ENCODE results near the gene STK32C. TPM values are rescaled to one million over a fixed set of nuclear protein-coding genes. Genes with fewer than 3 reads are reported as not detected.

STK32C gene
- total and polyA plus RNA-seq, 2 experiments from 2014 or later = 17.5 to 23.8 TPM

DNA sequence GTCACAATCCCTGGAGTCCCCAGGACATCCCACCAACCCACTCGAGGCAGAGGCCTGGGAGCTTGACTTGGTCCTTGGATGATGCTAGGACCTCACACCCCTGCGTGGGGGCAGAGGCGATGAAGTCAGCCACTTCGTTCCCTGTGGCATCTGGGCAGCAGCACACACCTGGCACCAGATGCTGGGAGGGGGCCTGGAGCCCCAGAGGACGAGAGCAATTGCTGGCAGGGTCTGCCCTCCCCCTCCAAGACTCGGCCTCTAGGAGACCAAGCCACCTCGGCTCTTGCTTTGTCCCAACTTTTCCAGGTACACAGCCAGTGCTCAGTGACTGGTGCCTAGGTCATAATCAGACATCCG, 81.9 kb downstream of the STK32C start:
- Histone ChIP-seq H3K27me3 (no peaks in the 10 kb centered on the region), H3K27ac (no peak overlapping the region), H3K4me3 (no peak overlapping the region), H3K9me3 (ENCODE audit: low read depth) (no peaks in the 10 kb centered on the region), H3K36me3 (no peaks in the 10 kb centered on the region), H3K4me1 (ENCODE audit: low read depth) (no peaks in the 10 kb centered on the region)
- TF ChIP-seq, protein P1, sequence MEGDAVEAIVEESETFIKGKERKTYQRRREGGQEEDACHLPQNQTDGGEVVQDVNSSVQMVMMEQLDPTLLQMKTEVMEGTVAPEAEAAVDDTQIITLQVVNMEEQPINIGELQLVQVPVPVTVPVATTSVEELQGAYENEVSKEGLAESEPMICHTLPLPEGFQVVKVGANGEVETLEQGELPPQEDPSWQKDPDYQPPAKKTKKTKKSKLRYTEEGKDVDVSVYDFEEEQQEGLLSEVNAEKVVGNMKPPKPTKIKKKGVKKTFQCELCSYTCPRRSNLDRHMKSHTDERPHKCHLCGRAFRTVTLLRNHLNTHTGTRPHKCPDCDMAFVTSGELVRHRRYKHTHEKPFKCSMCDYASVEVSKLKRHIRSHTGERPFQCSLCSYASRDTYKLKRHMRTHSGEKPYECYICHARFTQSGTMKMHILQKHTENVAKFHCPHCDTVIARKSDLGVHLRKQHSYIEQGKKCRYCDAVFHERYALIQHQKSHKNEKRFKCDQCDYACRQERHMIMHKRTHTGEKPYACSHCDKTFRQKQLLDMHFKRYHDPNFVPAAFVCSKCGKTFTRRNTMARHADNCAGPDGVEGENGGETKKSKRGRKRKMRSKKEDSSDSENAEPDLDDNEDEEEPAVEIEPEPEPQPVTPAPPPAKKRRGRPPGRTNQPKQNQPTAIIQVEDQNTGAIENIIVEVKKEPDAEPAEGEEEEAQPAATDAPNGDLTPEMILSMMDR (IDR thresholded peaks at IDR 0.05; ENCODE audit: low read depth, low read length) = no peak
- no peak for DNase-seq (ENCODE audit: low read depth in 1 of 2, low spot score in 1 of 2)

DNA sequence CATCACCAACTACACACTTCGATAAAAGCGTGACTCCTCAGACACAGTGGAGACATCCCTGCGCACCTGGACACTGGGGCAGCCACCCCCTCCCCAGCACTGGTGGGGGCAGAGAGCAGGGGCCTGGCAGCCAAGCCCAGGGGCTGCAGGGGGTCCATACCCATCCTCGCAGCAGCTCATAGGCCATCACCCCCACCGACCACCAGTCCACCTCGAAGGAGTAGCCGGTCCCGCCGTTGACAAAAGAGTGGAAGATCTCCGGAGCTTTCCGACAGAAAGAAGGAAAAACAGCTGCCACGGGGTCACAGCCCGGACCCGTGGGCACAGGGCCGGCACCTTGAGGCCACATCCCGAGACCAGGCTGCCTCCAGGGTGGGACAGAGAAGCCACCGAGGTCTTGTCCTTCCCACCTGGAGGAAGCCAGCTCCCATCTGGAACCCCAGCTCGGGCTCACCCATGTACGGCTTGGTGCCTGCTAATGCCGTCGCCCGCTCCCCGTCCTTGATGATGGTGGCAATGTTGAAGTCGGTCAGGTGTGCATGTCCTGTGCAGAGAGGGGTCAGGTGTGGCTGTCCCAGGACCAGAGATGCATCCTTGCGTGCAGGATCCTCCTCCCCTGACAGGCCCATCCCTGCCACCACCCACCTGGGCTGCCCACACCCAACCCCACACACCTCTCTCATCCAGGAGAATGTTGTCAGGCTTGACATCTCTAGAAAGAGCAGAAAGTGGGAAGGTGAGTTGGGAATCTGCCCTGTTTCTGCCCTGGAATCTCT, 82.5 kb downstream of the STK32C start:
- H3K36me3 ChIP-seq = no peaks in the 10 kb centered on the region
- TF ChIP-seq, protein P1 (IDR thresholded peaks at IDR 0.05; ENCODE audit: low read depth, low read length) = no peak
- H3K9me3 ChIP-seq (ENCODE audit: low read depth) = no peaks in the 10 kb centered on the region
- no peaks in the 10 kb centered on the region for H3K4me1 ChIP-seq (ENCODE audit: low read depth)
- no peak overlapping the region for H3K4me3 ChIP-seq
- DNase-seq (ENCODE audit: low read depth in 1 of 2, low spot score in 1 of 2) = no peak
- no peak overlapping the region for H3K27ac ChIP-seq
- no peaks in the 10 kb centered on the region for H3K27me3 ChIP-seq

DNA sequence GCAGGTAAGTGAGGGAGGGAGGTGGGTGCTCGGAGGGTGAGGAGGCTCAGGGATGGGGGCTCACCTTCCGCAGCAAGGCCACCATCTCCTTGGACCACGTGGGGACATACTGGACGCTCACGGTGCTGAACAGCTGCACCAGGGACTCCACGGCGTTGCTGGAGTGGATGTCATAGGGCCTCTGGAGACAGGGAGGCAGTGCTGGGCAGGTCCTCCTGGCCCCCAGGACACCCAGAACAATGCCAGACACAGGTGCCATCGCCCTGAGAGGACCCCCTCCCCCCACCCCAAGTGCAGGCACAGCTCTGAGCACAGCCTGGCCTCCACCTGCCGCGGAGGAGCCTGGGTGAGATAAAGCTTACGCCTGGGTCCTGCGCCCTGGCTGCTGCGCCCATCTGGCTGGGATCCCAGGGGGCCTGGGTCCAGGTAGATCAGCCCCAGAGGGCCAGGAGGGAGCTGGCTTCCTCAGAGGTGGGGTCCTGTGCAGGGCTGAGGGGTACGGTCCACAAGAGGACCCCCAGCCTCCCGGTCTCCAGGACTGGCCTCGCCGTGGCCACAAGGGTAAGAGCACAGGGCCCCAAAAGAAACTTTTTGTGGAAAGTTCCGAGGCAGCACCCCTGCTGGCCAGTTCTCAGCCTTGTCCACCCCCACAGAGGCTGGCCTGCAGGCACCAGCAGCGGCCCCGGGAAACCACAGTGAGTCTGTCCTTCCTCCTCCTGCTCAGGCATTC, 83.2 kb downstream of the STK32C start:
- TF ChIP-seq, protein P1 (IDR thresholded peaks at IDR 0.05; ENCODE audit: low read depth, low read length) = no peak
- no peaks in the 10 kb centered on the region for H3K36me3 ChIP-seq

DNA sequence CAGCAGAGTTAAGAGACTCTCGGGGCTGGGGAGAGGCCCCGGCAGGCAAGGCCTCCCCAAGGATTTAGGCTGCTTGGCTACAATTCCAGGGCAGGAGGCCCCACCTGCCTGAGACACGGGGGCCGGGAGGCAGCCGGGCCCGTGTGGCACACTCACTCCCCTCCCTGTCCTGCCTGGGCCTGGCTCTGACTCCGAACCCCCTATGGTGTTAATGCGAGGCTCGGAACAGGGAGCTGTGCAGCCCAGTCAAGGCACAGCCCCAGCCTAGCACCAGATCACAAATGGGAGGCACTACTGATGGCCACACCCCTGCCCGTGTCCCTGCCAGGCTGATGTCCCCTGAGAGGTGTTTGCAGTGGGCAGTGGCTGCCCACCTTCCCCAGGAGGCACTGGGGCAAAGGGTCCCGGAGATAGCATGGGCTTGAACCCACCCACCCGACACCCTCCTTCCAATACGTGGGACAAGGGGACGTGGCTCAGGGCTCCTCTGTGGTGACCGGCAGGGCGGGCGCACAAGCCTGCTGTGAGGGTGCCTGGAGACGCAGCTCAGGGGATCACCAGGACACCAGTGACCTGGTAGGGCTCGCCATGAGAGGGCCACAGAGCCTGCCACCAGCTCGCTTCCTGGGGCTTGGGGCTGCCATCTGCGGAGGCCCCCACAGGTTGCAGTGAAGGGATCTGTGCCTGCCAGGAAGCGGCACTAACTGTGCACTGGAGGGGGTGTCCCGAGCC, 84.0 kb downstream of the STK32C start:
- no peaks in the 10 kb centered on the region for H3K36me3 ChIP-seq
- no peaks in the 10 kb centered on the region for H3K27me3 ChIP-seq
- DNase-seq (ENCODE audit: low read depth in 1 of 2, low spot score in 1 of 2) = no peak
- H3K9me3 ChIP-seq (ENCODE audit: low read depth) = no peaks in the 10 kb centered on the region
- H3K4me1 ChIP-seq (ENCODE audit: low read depth) = no peaks in the 10 kb centered on the region
- no peak overlapping the region for H3K27ac ChIP-seq
- TF ChIP-seq, protein P1 (IDR thresholded peaks at IDR 0.05; ENCODE audit: low read depth, low read length) = no peak
- no peak overlapping the region for H3K4me3 ChIP-seq

More for the DNA sequence above, 83.2 kb downstream of the STK32C start:
- no peaks in the 10 kb centered on the region for H3K4me1 ChIP-seq (ENCODE audit: low read depth)
- no peaks in the 10 kb centered on the region for H3K9me3 ChIP-seq (ENCODE audit: low read depth)
- DNase-seq (ENCODE audit: low read depth in 1 of 2, low spot score in 1 of 2) = no peak
- no peak overlapping the region for H3K4me3 ChIP-seq
- no peaks in the 10 kb centered on the region for H3K27me3 ChIP-seq
- no peak overlapping the region for H3K27ac ChIP-seq

DNA sequence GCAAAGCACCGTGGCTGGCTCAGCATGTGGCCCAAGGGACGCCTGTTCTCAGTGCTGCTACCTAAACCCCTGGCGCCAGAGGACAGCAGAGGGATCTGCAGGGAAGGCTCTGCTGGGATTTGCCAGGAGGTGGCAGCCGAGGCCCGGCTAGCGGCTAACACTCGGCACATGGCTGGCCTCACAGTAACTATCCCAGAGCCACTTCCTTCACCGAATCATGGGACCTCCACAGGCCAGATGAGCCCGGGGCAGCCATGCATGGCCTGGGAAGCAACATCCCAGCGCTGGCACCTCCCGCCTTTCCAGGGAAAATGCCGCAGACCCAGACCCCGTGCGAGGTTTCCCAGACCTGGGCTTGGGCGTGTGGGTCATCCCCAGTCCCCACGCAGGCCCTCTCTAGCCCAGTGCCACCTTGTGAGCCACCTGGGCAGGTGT, 84.6 kb downstream of the STK32C start:
- H3K27me3 ChIP-seq = no peaks in the 10 kb centered on the region
- peak; percentile 85 to 87 for DNase-seq (ENCODE audit: low read depth in 1 of 2, low spot score in 1 of 2)
- H3K9me3 ChIP-seq (ENCODE audit: low read depth) = no peaks in the 10 kb centered on the region
- TF ChIP-seq, protein P1 (IDR thresholded peaks at IDR 0.05; ENCODE audit: low read depth, low read length) = peak; percentile 98
- no peaks in the 10 kb centered on the region for H3K36me3 ChIP-seq
- H3K4me3 ChIP-seq = no peak overlapping the region
- H3K4me1 ChIP-seq (ENCODE audit: low read depth) = no peaks in the 10 kb centered on the region
- no peak overlapping the region for H3K27ac ChIP-seq
